Stimulated activated CD4-positive, alpha-beta T cell treated with anti-CD3 and anti-CD28 coated beads, Interleukin-12 subunit alpha, Interleukin-12 subunit beta, amount 100 ng/mL, for 4 hours (primary cell): Measurements from ENCODE around the gene ATRAID.

ENCODE experiments used
- DNase-seq: peaks from one replicate; pipeline ENCODE4 v3.0.0-alpha.2; 2020

Gene ATRAID

GRCh38 chr2:27220091-27220490, 8.2 kb downstream of the ATRAID start:
- no peak for DNase-seq

- no peak for DNase-seq
Observed at GRCh38 chr2:27221166-27221565, 9.3 kb downstream of the ATRAID start.

DNA sequence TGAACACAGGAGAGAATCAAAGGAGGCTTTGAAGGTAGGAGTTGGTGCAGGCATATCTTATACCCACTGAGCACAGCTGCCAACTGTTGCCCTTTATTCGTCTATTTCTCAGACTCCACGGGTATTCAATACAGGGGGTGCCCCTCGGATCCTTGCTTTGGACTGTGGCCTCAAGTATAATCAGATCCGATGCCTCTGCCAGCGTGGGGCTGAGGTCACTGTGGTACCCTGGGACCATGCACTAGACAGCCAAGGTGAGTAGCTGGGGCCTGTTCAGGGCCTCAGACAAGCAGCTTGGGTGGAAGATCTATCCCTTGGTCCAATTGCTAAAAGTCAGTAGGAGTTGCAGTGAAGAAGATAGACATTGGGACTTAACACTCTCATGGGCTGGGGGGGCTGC, 10.6 kb downstream of the ATRAID start:
- no peak for DNase-seq

DNA sequence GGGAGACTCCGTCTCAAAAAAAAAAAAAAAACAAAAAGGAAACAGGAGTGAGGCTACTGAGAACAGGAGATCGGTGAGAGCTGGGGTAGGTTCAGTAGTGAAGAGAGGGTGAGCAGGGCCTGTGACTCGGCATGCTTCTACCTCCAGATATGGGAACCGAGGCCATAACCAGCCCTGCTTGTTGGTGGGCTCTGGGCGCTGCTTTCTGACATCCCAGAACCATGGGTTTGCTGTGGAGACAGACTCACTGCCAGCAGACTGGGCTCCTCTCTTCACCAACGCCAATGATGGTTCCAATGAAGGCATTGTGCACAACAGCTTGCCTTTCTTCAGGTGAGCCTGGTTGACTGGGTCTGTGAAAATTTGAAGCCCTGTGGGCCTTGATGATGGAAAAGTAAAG, 11.6 kb downstream of the ATRAID start:
- DNase-seq = no peak

DNA sequence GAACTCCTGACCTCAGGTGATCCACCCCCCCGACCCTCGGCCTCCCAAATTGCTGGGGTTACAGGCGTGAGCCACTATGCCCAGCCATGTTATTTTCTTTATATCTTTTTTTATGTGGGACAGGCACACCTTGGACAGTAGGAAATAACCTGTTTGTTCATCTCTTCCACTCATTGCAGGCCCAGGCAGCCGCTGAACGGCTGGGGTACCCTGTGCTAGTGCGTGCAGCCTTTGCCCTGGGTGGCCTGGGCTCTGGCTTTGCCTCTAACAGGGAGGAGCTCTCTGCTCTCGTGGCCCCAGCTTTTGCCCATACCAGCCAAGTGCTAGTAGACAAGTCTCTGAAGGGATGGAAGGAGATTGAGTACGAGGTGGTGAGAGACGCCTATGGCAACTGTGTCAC, 13.7 kb downstream of the ATRAID start:
- DNase-seq = no peak

DNA sequence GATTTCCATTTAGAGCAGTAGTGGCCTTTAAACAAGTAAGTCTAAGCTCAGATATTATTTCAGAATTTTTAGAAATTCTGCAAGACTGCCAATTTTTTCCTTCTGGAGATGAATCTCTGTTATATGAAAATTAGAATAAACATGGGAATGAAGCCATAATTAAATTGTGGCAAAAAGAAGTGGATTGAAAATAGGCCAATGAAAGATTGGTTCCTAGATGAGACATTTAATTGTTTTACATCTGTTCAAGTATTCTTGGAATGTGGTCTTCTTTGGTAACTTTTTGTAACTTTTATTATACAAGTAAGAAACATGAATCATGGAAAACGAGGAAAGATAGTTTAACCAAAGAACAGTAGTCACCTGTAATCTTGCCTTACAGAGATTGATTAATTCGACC, 15.7 kb downstream of the ATRAID start:
- DNase-seq = no peak

- no peak for DNase-seq
Observed at GRCh38 chr2:27231921-27232320, 20.1 kb downstream of the ATRAID start.

DNA sequence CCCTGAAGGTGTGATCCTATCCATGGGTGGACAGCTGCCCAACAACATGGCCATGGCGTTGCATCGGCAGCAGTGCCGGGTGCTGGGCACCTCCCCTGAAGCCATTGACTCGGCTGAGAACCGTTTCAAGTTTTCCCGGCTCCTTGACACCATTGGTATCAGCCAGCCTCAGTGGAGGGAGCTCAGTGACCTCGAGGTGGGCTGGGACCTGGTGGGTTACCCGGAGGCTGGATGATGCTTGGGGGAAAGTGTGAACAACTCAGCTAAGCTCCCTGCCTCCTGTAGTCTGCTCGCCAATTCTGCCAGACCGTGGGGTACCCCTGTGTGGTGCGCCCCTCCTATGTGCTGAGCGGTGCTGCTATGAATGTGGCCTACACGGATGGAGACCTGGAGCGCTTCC, 21.5 kb downstream of the ATRAID start:
- DNase-seq = no peak

- no peak for DNase-seq
Observed at GRCh38 chr2:27236136-27236535, 24.3 kb downstream of the ATRAID start.

DNA sequence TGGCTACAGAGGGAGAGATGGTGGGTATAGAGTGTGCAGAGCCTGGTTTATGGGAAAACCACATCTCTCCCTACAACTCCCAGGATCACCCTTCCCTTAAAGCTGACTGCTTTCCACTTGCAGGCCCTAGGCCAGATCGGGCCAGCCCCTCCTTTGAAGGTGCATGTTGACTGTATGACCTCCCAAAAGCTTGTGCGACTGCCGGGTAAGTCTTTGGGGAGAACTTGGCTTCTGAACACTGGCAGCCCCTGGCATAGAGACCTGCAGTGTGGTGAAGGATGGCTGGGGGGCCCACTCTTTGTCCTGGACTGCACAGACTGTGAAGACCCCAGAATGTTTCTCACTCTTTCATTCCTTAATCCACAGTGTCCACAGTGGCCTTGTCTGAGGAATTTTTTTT, 24.8 kb downstream of the ATRAID start:
- no peak for DNase-seq

DNA sequence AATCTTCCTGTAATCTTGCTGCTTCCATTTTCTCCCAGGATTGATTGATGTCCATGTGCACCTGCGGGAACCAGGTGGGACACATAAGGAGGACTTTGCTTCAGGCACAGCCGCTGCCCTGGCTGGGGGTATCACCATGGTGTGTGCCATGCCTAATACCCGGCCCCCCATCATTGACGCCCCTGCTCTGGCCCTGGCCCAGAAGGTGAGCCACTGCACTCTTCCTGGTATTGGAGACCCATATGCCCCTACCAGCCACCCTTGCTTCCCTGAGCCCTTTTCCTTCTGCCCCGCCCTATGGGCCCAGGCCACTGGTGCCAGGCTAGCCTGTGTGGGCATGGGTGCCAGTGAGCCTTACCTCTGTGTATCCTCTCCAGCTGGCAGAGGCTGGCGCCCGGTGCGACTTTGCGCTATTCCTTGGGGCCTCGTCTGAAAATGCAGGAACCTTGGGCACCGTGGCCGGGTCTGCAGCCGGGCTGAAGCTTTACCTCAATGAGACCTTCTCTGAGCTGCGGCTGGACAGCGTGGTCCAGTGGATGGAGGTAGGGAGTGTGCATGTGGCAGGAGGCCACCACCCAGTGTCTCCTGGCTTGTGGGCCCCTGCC, 25.6 kb downstream of the ATRAID start:
- DNase-seq = no peak

- DNase-seq = no peak
Observed at GRCh38 chr2:27238976-27239375, 27.1 kb downstream of the ATRAID start.

GRCh38 chr2:27240406-27240805, 28.6 kb downstream of the ATRAID start:
- no peak for DNase-seq

DNA sequence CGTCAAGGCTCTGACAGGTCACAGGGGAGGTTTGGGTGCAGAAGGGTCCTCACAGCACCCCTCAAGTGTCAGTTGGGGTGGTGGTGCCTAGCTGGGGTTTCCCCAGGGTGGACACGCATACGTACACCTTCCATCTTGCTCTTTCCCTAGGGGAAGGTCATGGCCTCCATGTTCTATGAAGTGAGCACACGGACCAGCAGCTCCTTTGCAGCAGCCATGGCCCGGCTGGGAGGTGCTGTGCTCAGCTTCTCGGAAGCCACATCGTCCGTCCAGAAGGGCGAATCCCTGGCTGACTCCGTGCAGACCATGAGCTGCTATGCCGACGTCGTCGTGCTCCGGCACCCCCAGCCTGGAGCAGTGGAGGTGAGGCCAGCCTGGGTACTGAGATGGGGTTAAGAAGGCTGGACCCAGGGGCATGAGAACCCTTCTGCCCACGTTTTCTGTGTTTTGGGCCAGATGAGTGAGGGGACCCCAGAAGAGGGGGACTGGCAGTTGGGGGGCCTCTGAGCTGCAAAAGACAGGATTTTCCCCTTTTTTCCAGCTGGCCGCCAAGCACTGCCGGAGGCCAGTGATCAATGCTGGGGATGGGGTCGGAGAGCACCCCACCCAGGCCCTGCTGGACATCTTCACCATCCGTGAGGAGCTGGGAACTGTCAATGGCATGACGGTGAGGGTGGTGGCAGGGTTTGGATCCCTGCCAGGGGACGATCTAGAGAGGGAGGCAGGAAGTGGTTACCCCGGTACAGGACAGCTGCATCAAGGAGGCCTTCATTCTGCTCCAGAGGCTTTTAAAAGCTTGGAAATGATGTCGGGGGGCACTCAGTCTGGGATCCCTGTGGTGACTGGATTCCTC, 30.1 kb downstream of the ATRAID start:
- DNase-seq = no peak

GRCh38 chr2:27242614-27242951, 30.7 kb downstream of the ATRAID start:
- no peak for DNase-seq

GRCh38 chr2:27243391-27244130, 31.7 kb downstream of the ATRAID start:
- DNase-seq = no peak

GRCh38 chr2:27245116-27245515, 33.3 kb downstream of the ATRAID start:
- DNase-seq = no peak

GRCh38 chr2:27245626-27246025, 33.8 kb downstream of the ATRAID start:
- no peak for DNase-seq

GRCh38 chr2:27247893-27248292, 36.1 kb downstream of the ATRAID start:
- DNase-seq = no peak

DNA sequence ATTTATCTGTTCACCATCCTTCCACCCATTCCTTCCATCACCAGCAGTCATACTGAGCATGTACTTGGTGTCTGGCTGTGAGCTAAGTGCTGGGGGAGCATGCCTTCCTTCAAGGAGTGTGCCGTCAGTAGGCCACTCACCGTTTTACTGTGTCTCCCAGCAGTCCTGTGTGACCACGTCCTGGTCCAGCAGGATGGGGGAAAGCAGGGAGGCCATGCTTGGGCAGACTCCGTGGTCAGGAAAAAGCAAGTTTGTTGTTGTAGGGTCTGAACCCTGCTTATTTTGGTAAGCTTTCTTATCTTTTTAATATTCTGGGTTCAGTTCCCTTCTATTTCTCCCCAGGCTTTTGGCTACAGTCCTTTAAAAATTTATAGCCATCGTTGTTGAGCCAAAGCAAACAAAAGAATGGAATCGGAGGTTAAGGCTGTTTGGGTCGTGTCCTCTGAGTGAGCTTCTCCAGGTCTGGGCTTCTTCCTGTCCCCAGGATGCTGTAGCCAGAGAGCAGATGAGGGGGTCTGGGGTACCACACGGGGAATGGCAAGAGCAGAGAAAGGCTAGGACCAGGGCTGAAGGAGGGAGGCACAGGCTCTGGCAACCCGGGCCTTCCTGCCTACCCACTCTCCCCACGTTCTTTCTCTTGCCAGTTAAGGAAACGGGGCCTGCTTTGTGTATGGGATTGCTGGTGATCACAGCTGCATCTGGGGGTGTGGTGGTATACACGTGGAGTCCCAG, 37.5 kb downstream of the ATRAID start:
- no peak for DNase-seq

DNA sequence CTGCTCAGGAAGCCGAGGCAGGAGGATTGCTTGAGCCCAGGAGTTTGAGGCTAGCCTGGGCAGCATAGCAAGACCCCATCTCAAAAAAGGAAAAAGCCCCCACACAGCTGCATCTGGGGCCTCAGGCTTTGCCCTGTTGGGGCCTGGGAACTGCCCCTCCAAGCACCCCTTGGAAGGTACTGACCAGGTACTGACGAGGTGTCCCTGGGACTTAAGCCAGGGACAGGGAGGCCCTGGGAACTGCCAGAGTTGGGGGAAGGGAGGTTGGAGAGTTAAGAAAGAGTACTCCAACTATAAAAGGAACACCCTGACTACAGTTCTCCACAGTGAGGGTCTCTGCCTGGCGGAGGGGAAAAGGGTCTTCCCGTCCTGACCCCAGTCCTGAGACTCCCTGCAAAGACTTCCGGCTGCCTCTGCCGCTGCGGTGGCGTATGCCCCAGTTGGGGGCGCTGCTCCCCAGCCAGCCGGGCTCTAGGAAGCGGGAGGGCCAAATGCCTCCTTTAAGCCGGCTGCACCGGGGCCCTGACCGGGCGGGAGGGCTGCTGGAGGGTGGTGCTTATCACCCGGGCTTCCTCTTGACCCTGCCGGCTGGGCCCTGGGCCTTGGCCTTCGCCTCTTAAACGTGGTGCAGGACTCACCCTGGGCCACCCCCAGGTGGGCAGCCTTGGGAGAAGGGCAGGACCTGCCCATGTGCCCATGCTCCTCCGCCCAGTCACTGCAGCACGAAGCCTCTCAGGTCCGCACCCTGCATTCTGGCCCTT, 38.2 kb downstream of the ATRAID start:
- peak; percentile 45 for DNase-seq

DNA sequence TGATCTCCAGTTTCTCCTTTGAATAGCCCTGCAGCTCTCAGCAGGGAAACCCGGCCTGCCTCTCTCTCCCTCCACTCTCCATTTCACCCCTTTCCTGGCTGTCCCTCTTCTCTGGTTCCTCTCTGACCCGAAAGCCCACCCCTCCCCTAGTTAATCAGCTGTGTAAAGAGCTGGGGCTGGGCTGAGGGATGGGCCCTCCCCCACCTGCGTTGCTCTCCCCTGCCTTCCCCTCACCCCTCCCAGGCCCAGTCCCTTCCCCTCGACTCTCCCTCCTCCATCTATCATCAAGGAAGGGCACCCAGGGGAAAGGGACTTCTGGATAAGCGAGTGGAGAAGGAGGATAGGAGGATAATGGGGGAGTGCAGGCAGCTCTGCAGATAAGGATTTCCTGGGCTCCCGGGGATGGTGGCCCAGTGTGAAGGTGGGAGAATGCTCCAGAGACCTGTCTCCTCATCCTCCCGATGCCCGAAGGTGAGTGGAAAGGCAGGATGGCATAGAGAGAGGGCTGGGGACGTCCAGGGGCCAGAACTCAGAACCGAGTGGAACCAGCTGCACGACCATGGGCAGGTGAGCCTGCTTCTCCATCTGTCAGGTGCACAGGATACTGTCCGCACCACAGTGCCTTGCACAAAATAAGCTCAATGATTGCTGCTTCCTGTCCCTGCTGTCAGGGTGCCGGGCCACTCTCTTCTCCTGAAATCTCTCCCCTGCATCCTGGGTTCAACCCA, 39.0 kb downstream of the ATRAID start:
- DNase-seq = no peak
